Hematopoietic multipotent progenitor cell treated with erythropoietin and hydrocortisone succinate and interleukin-3 and kit ligand, for 4 days (in vitro differentiated cells): ENCODE data around the gene PNRC1.
"Not testable (repeated sequence)": the region's sequence is repeated elsewhere in the genome, so short reads cannot be mapped to it uniquely, and the experiment has no call there.

ENCODE experiments used
- DNase-seq: peaks from one replicate; pipeline ENCODE4 v3.0.0-alpha.2; 2015

The PNRC1 gene

GRCh38 chr6:89063881-89064280, 16.7 kb upstream of the PNRC1 start:
- DNase-seq: no peak

- not testable (repeated sequence) for DNase-seq
Measured at GRCh38 chr6:89064931-89065330, 15.6 kb upstream of the PNRC1 start.

- DNase-seq: not testable (repeated sequence)
Measured at GRCh38 chr6:89066121-89066520, 14.4 kb upstream of the PNRC1 start.

GRCh38 chr6:89066940-89067646, 13.5 kb upstream of the PNRC1 start:
- DNase-seq: peak; percentile 45

GRCh38 chr6:89067796-89068195, 12.8 kb upstream of the PNRC1 start:
- no peak for DNase-seq

GRCh38 chr6:89068695-89069094, 11.9 kb upstream of the PNRC1 start:
- DNase-seq: no peak

- no peak for DNase-seq
Measured at GRCh38 chr6:89069536-89070163, 10.9 kb upstream of the PNRC1 start.

GRCh38 chr6:89071036-89071435, 9.5 kb upstream of the PNRC1 start:
- no peak for DNase-seq

- peak; percentile 97 for DNase-seq
Measured at GRCh38 chr6:89073014-89073620, 7.4 kb upstream of the PNRC1 start.

- no peak for DNase-seq
Measured at GRCh38 chr6:89073840-89074239, 6.7 kb upstream of the PNRC1 start.

- DNase-seq: peak; percentile 73
Measured at GRCh38 chr6:89079511-89080234, 878 bp upstream of the PNRC1 start.

- DNase-seq: no peak
Measured at GRCh38 chr6:89081129-89081422, 525 bp downstream of the PNRC1 start.

GRCh38 chr6:89081423-89082322, 1.1 kb downstream of the PNRC1 start:
- peak; percentile 99 for DNase-seq

GRCh38 chr6:89082486-89082891, 1.9 kb downstream of the PNRC1 start:
- peak; percentile 29 for DNase-seq

GRCh38 chr6:89084542-89084941, 4.0 kb downstream of the PNRC1 start:
- no peak for DNase-seq

GRCh38 chr6:89084954-89085353, 4.4 kb downstream of the PNRC1 start:
- DNase-seq: no peak

- DNase-seq: no peak
Measured at GRCh38 chr6:89085409-89086205, 5.1 kb downstream of the PNRC1 start.

GRCh38 chr6:89087881-89088280, 7.3 kb downstream of the PNRC1 start:
- DNase-seq: no peak

- no peak for DNase-seq
Measured at GRCh38 chr6:89098461-89098860, 17.9 kb downstream of the PNRC1 start.

- DNase-seq: no peak
Measured at GRCh38 chr6:89100114-89100513, 19.6 kb downstream of the PNRC1 start.

GRCh38 chr6:89110284-89110683, 29.7 kb downstream of the PNRC1 start:
- peak; percentile 36 for DNase-seq

- no peak for DNase-seq
Measured at GRCh38 chr6:89111933-89112332, 31.4 kb downstream of the PNRC1 start.
